ENCODE data around the gene WIZ. TPM values are rescaled to one million over a fixed set of nuclear protein-coding genes. Genes with fewer than 3 reads are reported as not detected.

The WIZ gene
- total RNA-seq, 4 donors from 2014 or later = 17.4 to 41.8 (median 33.6) TPM

DNA sequence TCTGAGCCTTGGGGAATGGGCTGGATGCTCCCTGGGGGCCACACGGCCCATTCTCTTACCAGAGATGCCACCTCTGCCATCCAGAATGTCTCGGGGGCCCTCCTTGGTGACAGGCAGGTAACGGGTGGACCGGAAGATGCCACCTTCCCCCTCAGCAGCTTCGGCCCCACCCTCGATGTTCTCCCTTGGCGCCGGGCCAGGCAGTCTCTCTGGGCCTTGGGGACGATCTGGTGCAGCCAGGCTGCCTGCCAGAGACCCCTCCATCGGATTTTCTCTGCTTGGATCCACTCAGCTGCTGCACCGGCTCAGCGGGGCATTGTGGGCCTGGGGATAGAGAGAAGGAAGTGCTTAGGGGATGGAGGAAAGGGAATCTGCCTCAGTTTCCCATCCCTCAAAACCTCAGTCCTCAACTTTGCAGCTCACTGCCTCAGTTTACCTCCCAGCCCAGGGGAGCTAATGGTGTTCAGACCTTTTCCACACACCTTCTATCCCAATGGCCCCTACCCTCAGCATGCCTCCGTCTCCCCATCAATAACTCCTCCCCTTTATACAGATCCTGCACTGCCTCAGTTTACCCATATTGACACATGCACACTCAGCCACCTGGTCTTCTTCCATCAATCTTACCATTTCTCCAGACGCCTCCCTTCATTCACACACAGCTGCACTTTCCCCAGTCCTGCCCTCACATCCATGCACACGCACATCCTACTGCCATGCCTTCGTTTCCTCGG is 1.5 kb downstream of the WIZ start:
- ATAC-seq (ENCODE audit: low FRiP score) = no peak
- DNase-seq (ENCODE audit: low spot score) = no peak
- TF ChIP-seq CTCF (IDR thresholded peaks at IDR 0.05) = no peak

DNA sequence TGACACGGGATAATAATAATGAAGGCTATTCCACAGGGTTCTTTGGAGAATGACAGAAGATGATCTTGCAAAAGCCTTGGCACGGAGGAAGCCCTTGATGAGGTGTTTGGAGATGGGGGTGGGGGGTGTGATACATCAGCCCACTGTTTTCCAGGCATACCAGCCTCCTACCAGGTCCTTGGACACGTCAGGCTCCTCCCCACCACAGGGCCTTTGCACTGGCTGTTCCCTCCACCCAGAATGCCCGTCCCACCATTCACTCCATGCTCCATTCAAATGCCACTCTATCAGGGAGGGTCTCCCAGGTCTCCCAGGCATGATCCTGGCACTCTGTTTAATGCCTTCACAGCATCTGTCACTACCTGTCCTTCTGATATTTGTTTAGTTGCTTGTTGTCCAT is 2.7 kb downstream of the WIZ start:
- ATAC-seq (ENCODE audit: low FRiP score) (no peak), DNase-seq (ENCODE audit: low spot score) (no peak)
- no peak for TF ChIP-seq CTCF (IDR thresholded peaks at IDR 0.05)

DNA sequence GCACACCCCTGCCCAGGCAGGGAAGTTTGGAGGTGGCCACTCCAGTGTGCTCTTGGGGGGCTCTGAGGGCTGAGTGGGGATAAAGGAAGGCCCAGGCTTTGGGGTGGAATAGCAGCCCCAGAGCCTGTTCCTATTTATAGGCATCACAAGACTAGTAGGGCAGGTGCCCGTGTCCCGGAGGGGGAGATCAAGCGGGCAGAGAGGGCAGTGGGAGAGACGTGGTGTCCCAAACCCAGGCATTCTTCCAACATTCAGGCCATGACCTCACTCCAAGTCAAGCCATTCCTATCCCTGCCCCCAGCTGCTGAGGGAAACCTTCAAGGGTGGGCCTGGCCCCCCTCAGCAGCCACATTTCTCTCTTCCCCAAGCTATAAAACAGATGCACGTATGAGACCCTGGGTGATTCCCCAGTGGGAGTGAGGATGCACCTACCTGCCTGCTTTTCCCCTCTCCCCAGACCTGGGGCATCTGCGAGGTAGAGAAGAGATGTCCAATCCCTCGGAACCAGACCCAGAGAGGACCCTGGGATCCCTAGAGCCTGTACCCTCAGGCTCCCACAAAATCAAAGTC is 3.9 kb downstream of the WIZ start:
- DNase-seq (ENCODE audit: low spot score) (no peak), ATAC-seq (ENCODE audit: low FRiP score) (no peak)
- TF ChIP-seq CTCF (IDR thresholded peaks at IDR 0.05) = no peak

DNA sequence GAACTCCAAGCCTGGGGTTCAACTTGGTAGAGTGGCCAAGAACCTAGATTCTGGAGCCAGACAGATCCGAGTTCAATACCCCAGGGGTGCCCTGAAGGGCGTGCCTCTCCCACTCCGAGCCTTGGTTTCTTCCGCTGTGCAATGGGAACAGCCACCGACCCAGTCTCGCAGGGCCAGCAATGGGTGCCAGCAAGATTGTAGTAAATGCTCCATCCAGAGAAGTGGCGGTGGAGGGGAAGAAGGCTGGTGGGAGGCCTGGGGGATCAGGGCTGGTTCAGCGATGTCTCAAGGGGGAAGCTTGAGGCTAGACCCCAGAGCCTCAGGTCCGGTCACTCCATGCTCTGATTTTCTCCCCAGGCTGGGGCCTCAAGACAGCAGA is 4.5 kb downstream of the WIZ start:
- no peak for TF ChIP-seq CTCF (IDR thresholded peaks at IDR 0.05)
- no peak for ATAC-seq (ENCODE audit: low FRiP score)
- no peak for DNase-seq (ENCODE audit: low spot score)

GRCh38 chr19:15444505-15445226 is 5.1 kb downstream of the WIZ start:
- TF ChIP-seq CTCF (IDR thresholded peaks at IDR 0.05) = no peak
- DNase-seq (ENCODE audit: low spot score) = no peak
- ATAC-seq (ENCODE audit: low FRiP score) = no peak

DNA sequence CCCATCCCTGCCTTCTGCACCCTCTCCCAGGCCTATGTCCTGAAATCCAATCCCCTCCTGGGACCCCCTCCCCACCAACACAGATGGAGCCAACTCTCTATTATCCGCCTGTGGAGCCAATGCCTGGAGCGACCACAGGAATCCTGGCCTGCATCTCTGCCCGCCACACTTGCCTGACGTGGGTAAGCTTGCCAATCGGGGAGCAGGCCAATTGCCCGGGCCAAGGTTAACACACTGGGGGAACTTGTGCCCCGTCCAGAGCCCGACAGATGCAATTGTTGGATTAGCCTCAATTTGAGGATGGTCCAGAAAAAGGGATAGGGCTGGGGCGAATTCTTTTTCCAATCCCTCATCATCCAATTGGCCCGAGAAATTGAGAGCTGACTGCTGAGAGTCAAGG is 5.9 kb downstream of the WIZ start:
- ATAC-seq (ENCODE audit: low FRiP score) = no peak
- no peak for DNase-seq (ENCODE audit: low spot score)
- no peak for TF ChIP-seq CTCF (IDR thresholded peaks at IDR 0.05)
